K562 (cell line): ENCODE measurements around the gene COQ10B.

ENCODE experiments used
- DMBX1 ChIP-seq: fragments of 250-450 bp; sonication (Bioruptor Pico); IDR thresholded peaks from 2 replicates; pipeline ENCODE4 v1.8.0; 2022; ENCODE audit warnings: inconsistent platforms, mild to moderate bottlenecking, moderate library complexity, borderline replicate concordance
- ESRRA ChIP-seq: fragments of 450-650 bp; IDR thresholded peaks from 2 replicates; pipeline ENCODE4 v1.6.1; 2014; ENCODE audit warnings: low read depth, mild to moderate bottlenecking, moderate library complexity, borderline replicate concordance
- GATAD2B ChIP-seq: fragments of 450-650 bp; IDR thresholded peaks from 2 replicates; pipeline ENCODE4 v1.6.1; 2017; ENCODE audit warnings: mild to moderate bottlenecking, borderline replicate concordance
- JUNB ChIP-seq: fragments of 450-650 bp; formaldehyde crosslinking; conservative IDR thresholded peaks from 2 replicates; pipeline ENCODE4 v1.4.0; 2020; ENCODE audit warnings: mild to moderate bottlenecking
- POLR2A ChIP-seq: fragments of 450-650 bp; conservative IDR thresholded peaks from 2 replicates; pipeline ENCODE4 v1.6.1; 2016
- YY1 ChIP-seq, 3 experiments: IDR thresholded peaks; 2 replicates each; pipeline ENCODE4 v1.6.1; 2011; ENCODE audit warnings: low read length in 2 of 3, mild to moderate bottlenecking in 2 of 3, moderate library complexity in 2 of 3, borderline replicate concordance in 1 of 3, control low read depth in 1 of 3, low read depth in 1 of 3; ENCODE audit not compliant: insufficient read depth in 3 of 3, insufficient replicate concordance in 2 of 3, control insufficient read depth in 1 of 3, insufficient read length in 1 of 3; ENCODE audit errors: extremely low read depth in 1 of 3
- ZNF707 ChIP-seq: fragments of 250-450 bp; sonication (Bioruptor Pico); conservative IDR thresholded peaks from 2 replicates; pipeline ENCODE4 v1.8.0; 2022; ENCODE audit warnings: inconsistent platforms, mild to moderate bottlenecking, moderate library complexity
- TF ChIP-seq, protein P1 (sequence below), 3 experiments: IDR thresholded peaks in 2 of 3; conservative IDR thresholded peaks in 1 of 3; 2 replicates each; pipeline ENCODE4 v1.5.1; 2011 to 2012; ENCODE audit warnings: low read length in 3 of 3, mild to moderate bottlenecking in 3 of 3, control low read depth in 2 of 3, improper control_type of control experiment in 1 of 3, inconsistent platforms in 1 of 3, low read depth in 1 of 3, mixed read lengths in 1 of 3, moderate library complexity in 1 of 3; ENCODE audit not compliant: insufficient read depth in 2 of 3

DNA sequence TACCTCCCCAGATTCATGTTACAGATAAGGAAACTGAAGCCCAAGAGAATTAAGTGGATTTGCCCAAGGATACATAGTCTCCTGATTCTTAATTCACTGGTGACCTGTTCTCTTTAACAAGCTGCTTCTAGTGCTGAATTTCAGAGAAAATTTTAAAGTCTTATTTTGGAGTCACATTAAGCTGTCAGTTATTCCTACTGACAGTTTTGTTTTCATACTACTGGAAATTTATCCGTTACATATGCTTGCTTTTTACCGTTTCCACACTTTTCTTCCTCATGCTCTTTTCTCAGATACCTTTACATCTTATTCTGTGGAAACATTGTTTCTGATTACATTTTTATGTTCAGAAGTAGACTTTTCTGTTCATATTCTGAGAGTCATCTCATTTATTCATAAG, 63.8 kb downstream of the COQ10B start:
- TF ChIP-seq POLR2A (no peak), DMBX1 (CRISPR knock-in tag) (no peak), YY1 (IDR thresholded peaks at IDR 0.05; ENCODE audit: borderline replicate concordance in 1 of 3, control insufficient read depth in 1 of 3, extremely low read depth in 1 of 3, insufficient read depth in 3 of 3, insufficient read length in 1 of 3, insufficient replicate concordance in 2 of 3, low read depth in 1 of 3, low read length in 2 of 3) (no peak), ZNF707 (CRISPR knock-in tag) (no peak), GATAD2B (no peak), ESRRA (no peak), JUNB (CRISPR knock-in tag) (no peak)
- TF ChIP-seq, protein P1, sequence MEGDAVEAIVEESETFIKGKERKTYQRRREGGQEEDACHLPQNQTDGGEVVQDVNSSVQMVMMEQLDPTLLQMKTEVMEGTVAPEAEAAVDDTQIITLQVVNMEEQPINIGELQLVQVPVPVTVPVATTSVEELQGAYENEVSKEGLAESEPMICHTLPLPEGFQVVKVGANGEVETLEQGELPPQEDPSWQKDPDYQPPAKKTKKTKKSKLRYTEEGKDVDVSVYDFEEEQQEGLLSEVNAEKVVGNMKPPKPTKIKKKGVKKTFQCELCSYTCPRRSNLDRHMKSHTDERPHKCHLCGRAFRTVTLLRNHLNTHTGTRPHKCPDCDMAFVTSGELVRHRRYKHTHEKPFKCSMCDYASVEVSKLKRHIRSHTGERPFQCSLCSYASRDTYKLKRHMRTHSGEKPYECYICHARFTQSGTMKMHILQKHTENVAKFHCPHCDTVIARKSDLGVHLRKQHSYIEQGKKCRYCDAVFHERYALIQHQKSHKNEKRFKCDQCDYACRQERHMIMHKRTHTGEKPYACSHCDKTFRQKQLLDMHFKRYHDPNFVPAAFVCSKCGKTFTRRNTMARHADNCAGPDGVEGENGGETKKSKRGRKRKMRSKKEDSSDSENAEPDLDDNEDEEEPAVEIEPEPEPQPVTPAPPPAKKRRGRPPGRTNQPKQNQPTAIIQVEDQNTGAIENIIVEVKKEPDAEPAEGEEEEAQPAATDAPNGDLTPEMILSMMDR (IDR thresholded peaks at IDR 0.05 in 2 of 3, conservative IDR thresholded peaks at IDR 0.05 in 1 of 3; ENCODE audit: insufficient read depth in 2 of 3, low read depth in 1 of 3, low read length in 3 of 3): no peak
